Loucy (cell line): Measurements from ENCODE around the gene CHCHD10.

Experiments
- H2AFZ ChIP-seq: fragments of 200-600 bp; sonication (generic); 2 replicates; pipeline ENCODE4 v1.6.0; 2016; ENCODE audit warnings: antibody characterized with exemption, mild to moderate bottlenecking, low read length, moderate library complexity
- H3F3A ChIP-seq: fragments of 200-600 bp; 2 replicates; pipeline ENCODE4 v1.6.0; 2016; ENCODE audit warnings: antibody characterized with exemption, low read depth, mild to moderate bottlenecking
- H3K27me3 ChIP-seq: fragments of 200-600 bp; sonication (generic); 2 replicates; pipeline ENCODE4 v1.6.1; 2014; ENCODE audit warnings: low read length, mild to moderate bottlenecking; ENCODE audit not compliant: insufficient read depth, poor library complexity, severe bottlenecking
- H3K36me3 ChIP-seq: fragments of 200-600 bp; sonication (generic); 2 replicates; pipeline ENCODE4 v1.6.1; 2016; ENCODE audit warnings: low read length; ENCODE audit not compliant: insufficient read depth
- H3K4me1 ChIP-seq: fragments of 200-600 bp; sonication (generic); 2 replicates; pipeline ENCODE4 v1.5.1; 2014; ENCODE audit warnings: low read length, mild to moderate bottlenecking; ENCODE audit not compliant: insufficient read depth, poor library complexity, severe bottlenecking
- H3K4me2 ChIP-seq: fragments of 200-600 bp; sonication (generic); 2 replicates; pipeline ENCODE4 v1.6.0; 2014; ENCODE audit warnings: antibody characterized with exemption, low read length, low read depth, mild to moderate bottlenecking; ENCODE audit not compliant: poor library complexity, severe bottlenecking
- H3K4me3 ChIP-seq: fragments of 200-600 bp; sonication (generic); 2 replicates; pipeline ENCODE4 v1.5.1; 2014; ENCODE audit warnings: low read length, mild to moderate bottlenecking, mixed read lengths; ENCODE audit not compliant: poor library complexity, severe bottlenecking
- H3K79me2 ChIP-seq: fragments of 200-600 bp; sonication (generic); 2 replicates; pipeline ENCODE4 v1.6.1; 2014; ENCODE audit warnings: low read length; ENCODE audit not compliant: insufficient read depth
- H3K9ac ChIP-seq: fragments of 200-600 bp; sonication (generic); 2 replicates; pipeline ENCODE4 v1.6.0; 2014; ENCODE audit warnings: mild to moderate bottlenecking, low read depth, low read length, moderate library complexity; ENCODE audit not compliant: poor library complexity, severe bottlenecking
- H3K9me2 ChIP-seq: fragments of 200-600 bp; sonication (generic); replicated peaks from 2 replicates; pipeline ENCODE4 v1.6.1; 2016; ENCODE audit warnings: low read depth, low read length, mixed read lengths
- H3K9me3 ChIP-seq: fragments of 200-600 bp; sonication (generic); 2 replicates; pipeline ENCODE4 v1.6.1; 2014; ENCODE audit warnings: mild to moderate bottlenecking, antibody characterized with exemption, low read length, low read depth; ENCODE audit not compliant: insufficient read depth
- H4K20me1 ChIP-seq: fragments of 200-600 bp; sonication (generic); 2 replicates; pipeline ENCODE4 v1.6.0; 2014; ENCODE audit warnings: antibody characterized with exemption, low read length, mild to moderate bottlenecking; ENCODE audit not compliant: insufficient read depth, poor library complexity, severe bottlenecking
- CTCF ChIP-seq: fragments of 200-600 bp; sonication (generic); conservative IDR thresholded peaks from 2 replicates; pipeline ENCODE4 v1.5.1; 2014; ENCODE audit warnings: mild to moderate bottlenecking, antibody characterized with exemption, low read length
- EZH2phosphoT487 ChIP-seq: fragments of 200-600 bp; IDR thresholded peaks from 2 replicates; pipeline ENCODE4 v1.6.1; 2018; ENCODE audit warnings: antibody characterized with exemption, mild to moderate bottlenecking, moderate library complexity, borderline replicate concordance

The CHCHD10 gene

DNA sequence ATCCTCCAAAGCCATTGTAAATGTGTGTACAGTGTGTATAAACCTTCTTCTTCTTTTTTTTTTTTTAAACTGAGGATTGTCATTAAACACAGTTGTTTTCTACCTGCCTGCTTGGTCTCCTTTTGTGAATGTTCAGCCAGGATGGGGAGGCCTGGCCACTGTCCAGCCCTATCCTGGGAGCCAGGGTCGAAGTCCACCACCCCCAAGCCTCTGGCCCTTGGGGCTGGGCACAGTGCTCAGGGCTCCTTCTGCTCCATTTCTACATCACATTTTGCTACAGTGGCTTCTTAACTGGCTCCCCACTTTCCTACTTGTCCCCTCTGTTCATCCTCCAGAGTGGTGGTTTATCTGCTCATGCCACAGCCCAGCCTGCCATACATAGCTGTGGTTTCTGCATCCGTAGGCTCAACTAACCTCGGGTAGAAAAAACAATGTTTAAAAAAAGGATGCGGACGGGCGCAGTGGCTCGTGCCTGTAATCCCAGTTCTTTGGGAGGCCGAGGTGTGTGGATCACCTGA lies 16.5 kb upstream of the CHCHD10 start:
- no peak for TF ChIP-seq CTCF
- TF ChIP-seq EZH2phosphoT487: no peak

DNA sequence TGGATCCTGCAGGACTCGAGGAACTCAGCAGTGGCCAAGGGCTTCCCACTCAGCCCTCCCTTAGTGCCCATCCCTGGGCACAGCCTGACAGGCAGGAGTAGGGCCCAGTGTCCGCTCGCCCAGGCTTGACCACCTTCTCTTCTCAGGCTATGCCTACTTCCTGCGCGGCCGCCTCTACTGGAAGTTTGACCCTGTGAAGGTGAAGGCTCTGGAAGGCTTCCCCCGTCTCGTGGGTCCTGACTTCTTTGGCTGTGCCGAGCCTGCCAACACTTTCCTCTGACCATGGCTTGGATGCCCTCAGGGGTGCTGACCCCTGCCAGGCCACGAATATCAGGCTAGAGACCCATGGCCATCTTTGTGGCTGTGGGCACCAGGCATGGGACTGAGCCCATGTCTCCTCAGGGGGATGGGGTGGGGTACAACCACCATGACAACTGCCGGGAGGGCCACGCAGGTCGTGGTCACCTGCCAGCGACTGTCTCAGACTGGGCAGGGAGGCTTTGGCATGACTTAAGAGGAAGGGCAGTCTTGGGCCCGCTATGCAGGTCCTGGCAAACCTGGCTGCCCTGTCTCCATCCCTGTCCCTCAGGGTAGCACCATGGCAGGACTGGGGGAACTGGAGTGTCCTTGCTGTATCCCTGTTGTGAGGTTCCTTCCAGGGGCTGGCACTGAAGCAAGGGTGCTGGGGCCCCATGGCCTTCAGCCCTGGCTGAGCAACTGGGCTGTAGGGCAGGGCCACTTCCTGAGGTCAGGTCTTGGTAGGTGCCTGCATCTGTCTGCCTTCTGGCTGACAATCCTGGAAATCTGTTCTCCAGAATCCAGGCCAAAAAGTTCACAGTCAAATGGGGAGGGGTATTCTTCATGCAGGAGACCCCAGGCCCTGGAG lies 15.7 kb upstream of the CHCHD10 start:
- H3K36me3 ChIP-seq: no peaks in the 10 kb centered on the region
- peaks cover 12% of the 10 kb centered on the region for H4K20me1 ChIP-seq
- no peaks in the 10 kb centered on the region for H3K9me3 ChIP-seq
- no peaks in the 10 kb centered on the region for H3F3A ChIP-seq
- peaks cover 18% of the 10 kb centered on the region for H3K4me1 ChIP-seq
- peaks cover 13% of the 10 kb centered on the region for H3K79me2 ChIP-seq
- H3K9ac ChIP-seq: no peak overlapping the region
- no peak overlapping the region for H3K4me2 ChIP-seq
- no peak overlapping the region for H2AFZ ChIP-seq
- H3K4me3 ChIP-seq: no peak overlapping the region
- H3K9me2 ChIP-seq: no peaks in the 10 kb centered on the region
- TF ChIP-seq CTCF (no peak), EZH2phosphoT487 (no peak)
- H3K27me3 ChIP-seq: no peaks in the 10 kb centered on the region

More for the DNA sequence above, 16.5 kb upstream of the CHCHD10 start:
- Histone ChIP-seq H3K27me3 (no peaks in the 10 kb centered on the region), H2AFZ (no peak overlapping the region), H3K9me2 (no peaks in the 10 kb centered on the region), H4K20me1 (peaks cover 20% of the 10 kb centered on the region), H3F3A (no peaks in the 10 kb centered on the region), H3K79me2 (peaks cover 20% of the 10 kb centered on the region), H3K9me3 (no peaks in the 10 kb centered on the region), H3K4me1 (peaks cover 25% of the 10 kb centered on the region), H3K36me3 (no peaks in the 10 kb centered on the region), H3K4me2 (no peak overlapping the region), H3K9ac (no peak overlapping the region), H3K4me3 (no peak overlapping the region)

DNA sequence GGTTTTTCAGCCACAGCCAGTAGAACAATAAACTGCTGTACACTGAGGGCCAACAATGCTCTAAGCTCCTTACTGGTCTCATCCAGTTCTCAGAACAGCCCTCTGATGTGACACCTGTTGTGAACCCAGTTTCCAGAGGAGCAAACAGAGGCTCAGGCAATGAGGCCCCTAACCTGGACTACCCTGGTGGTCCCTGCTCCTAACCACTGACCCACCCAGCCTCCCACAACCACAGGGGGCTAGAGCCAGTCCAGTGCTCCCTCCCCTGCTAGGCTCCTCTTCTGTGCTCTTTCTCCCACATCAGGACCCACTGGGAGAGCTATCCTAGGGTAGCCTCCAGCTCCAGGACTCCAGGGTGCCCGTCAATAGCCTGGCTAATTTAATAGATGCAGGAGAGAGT lies 14.9 kb upstream of the CHCHD10 start:
- no peak for TF ChIP-seq CTCF
- no peak for TF ChIP-seq EZH2phosphoT487
- H3F3A ChIP-seq: no peaks in the 10 kb centered on the region
- H3K9ac ChIP-seq: no peak overlapping the region
- H3K4me3 ChIP-seq: no peak overlapping the region
- no peaks in the 10 kb centered on the region for H3K9me3 ChIP-seq
- no peak overlapping the region for H3K4me2 ChIP-seq
- no peaks in the 10 kb centered on the region for H3K27me3 ChIP-seq
- peaks cover 4% of the 10 kb centered on the region for H4K20me1 ChIP-seq
- no peaks in the 10 kb centered on the region for H3K36me3 ChIP-seq
- peaks cover 5% of the 10 kb centered on the region for H3K79me2 ChIP-seq
- H3K9me2 ChIP-seq: no peaks in the 10 kb centered on the region
- no peak overlapping the region for H2AFZ ChIP-seq
- peaks cover 10% of the 10 kb centered on the region for H3K4me1 ChIP-seq
